A673 (cell line): ENCODE data around the gene KCNH8. TPM values are rescaled to one million over a fixed set of nuclear protein-coding genes. Genes with fewer than 3 reads are reported as not detected.

Experiments
- BruUV-seq: library from RNA; stranded (reverse); fragments of 400-500 nt; replicated peaks from 2 replicates; lab custom pipeline; 2021; lab: Mats Ljungman, UMichigan
- CTCF ChIA-PET: fragments of 300-600 bp; sonication (Branson Sonifier 250); formaldehyde crosslinking; loops from one replicate; lab custom pipeline; 2022; ENCODE audit warnings: antibody characterized with exemption; lab: Charles Lee
- POLR2A ChIA-PET: fragments of 300-600 bp; sonication (Branson Sonifier 250); formaldehyde crosslinking; loops from one replicate; lab custom pipeline; 2022; ENCODE audit warnings: antibody characterized with exemption; ENCODE audit not compliant: low non-redundant PET; lab: Charles Lee
- DNase-seq: peaks from one replicate; pipeline ENCODE4 v3.0.0-alpha.2; 2015; ENCODE audit warnings: low spot score
- H3K27ac ChIP-seq: fragments of 200-600 bp; sonication (generic); 2 replicates; pipeline ENCODE4 v1.5.1; 2016; ENCODE audit warnings: mixed run types, low read depth, mild to moderate bottlenecking, mixed read lengths, antibody characterized with exemption, low read length; ENCODE audit not compliant: poor library complexity, severe bottlenecking
- H3K27me3 ChIP-seq: fragments of 200-600 bp; sonication (generic); replicated peaks from 2 replicates; pipeline ENCODE4 v1.6.1; 2017; ENCODE audit warnings: mixed run types, low read depth, mild to moderate bottlenecking, mixed read lengths, antibody characterized with exemption, low read length; ENCODE audit not compliant: insufficient read depth, poor library complexity
- H3K36me3 ChIP-seq: fragments of 200-600 bp; sonication (generic); 2 replicates; pipeline ENCODE4 v1.6.1; 2016; ENCODE audit warnings: mixed run types, mild to moderate bottlenecking, mixed read lengths, antibody characterized with exemption, low read length; ENCODE audit not compliant: insufficient read depth, poor library complexity, severe bottlenecking
- H3K4me1 ChIP-seq: fragments of 200-600 bp; sonication (generic); 2 replicates; pipeline ENCODE4 v1.6.1; 2017; ENCODE audit warnings: mixed run types, mild to moderate bottlenecking, mixed read lengths, antibody characterized with exemption, low read length; ENCODE audit not compliant: insufficient read depth, poor library complexity, severe bottlenecking
- H3K4me3 ChIP-seq: fragments of 200-600 bp; sonication (generic); 2 replicates; pipeline ENCODE4 v1.5.1; 2016; ENCODE audit warnings: low read depth, mixed run types, mild to moderate bottlenecking, mixed read lengths, low read length; ENCODE audit not compliant: poor library complexity, severe bottlenecking
- H3K9me3 ChIP-seq: fragments of 200-600 bp; sonication (generic); 2 replicates; pipeline ENCODE4 v1.6.1; 2016; ENCODE audit warnings: mixed run types, low read depth, mild to moderate bottlenecking, mixed read lengths, antibody characterized with exemption, low read length; ENCODE audit not compliant: poor library complexity, severe bottlenecking
- CTCF ChIP-seq: fragments of 300-800, 200-600 bp; sonication (generic); conservative IDR thresholded peaks from 2 replicates; pipeline ENCODE4 v1.5.1; 2017; ENCODE audit warnings: low read depth, mild to moderate bottlenecking, antibody characterized with exemption, low read length, moderate library complexity, mixed read lengths
- EZH2 ChIP-seq: fragments of 200-600 bp; sonication (generic); IDR thresholded peaks from 2 replicates; pipeline ENCODE4 v1.6.1; 2017; ENCODE audit warnings: borderline replicate concordance, low read depth, mild to moderate bottlenecking, mixed read lengths, antibody characterized with exemption, low read length; ENCODE audit not compliant: poor library complexity, severe bottlenecking
- intact Hi-C: fragments of 100-400 bp; cut with micrococcal nuclease; formaldehyde crosslinking; loops from one replicate; pipeline ENCODE4 v1.10.0; 2022; ENCODE audit not compliant: unreplicated experiment
- total RNA-seq: library from RNA; stranded (reverse); gene quantifications from 2 replicates; pipeline ENCODE4 v1.2.3, GENCODE V29; 2021

KCNH8 gene
- total RNA-seq, 1 experiment from 2014 or later, result not detected

GRCh38 chr3:19539518-19540392 lies 391.4 kb downstream of the KCNH8 start:
- intact Hi-C loops, result loop anchor here (5.0 kb wide), 1 partner anchor 192 kb away; no protein-coding TSS in a partner anchor
- H3K27me3 ChIP-seq, result no peaks in the 10 kb centered on the region
- no peaks in the 10 kb centered on the region for H3K4me1 ChIP-seq
- H3K36me3 ChIP-seq, result no peaks in the 10 kb centered on the region
- no TSS peak for BruUV-seq
- POLR2A ChIA-PET, result no interaction called here
- no peaks in the 10 kb centered on the region for H3K9me3 ChIP-seq
- CTCF ChIA-PET, result no interaction called here
- no peak overlapping the region for H3K4me3 ChIP-seq
- TF ChIP-seq CTCF (no peak), EZH2 (no peak)
- no peak overlapping the region for H3K27ac ChIP-seq
- DNase-seq, result no peak

GRCh38 chr3:19540464-19540863 lies 392.2 kb downstream of the KCNH8 start:
- no peaks in the 10 kb centered on the region for H3K36me3 ChIP-seq
- no TSS peak for BruUV-seq
- H3K27ac ChIP-seq, result no peak overlapping the region
- no peaks in the 10 kb centered on the region for H3K27me3 ChIP-seq
- no peak for TF ChIP-seq CTCF
- no peak for TF ChIP-seq EZH2
- H3K9me3 ChIP-seq, result no peaks in the 10 kb centered on the region
- intact Hi-C loops, result loop anchor here (5.0 kb wide), 1 partner anchor 193 kb away; no protein-coding TSS in a partner anchor
- POLR2A ChIA-PET, result no interaction called here
- CTCF ChIA-PET, result no interaction called here
- DNase-seq, result no peak
- H3K4me1 ChIP-seq, result no peaks in the 10 kb centered on the region
- H3K4me3 ChIP-seq, result no peak overlapping the region

GRCh38 chr3:19541284-19541683 lies 393.0 kb downstream of the KCNH8 start:
- POLR2A ChIA-PET, result no interaction called here
- CTCF ChIA-PET, result no interaction called here
- TF ChIP-seq EZH2 (no peak), CTCF (no peak)
- BruUV-seq, result no TSS peak
- no peak overlapping the region for H3K4me3 ChIP-seq
- H3K27ac ChIP-seq, result no peak overlapping the region
- no peaks in the 10 kb centered on the region for H3K9me3 ChIP-seq
- H3K27me3 ChIP-seq, result no peaks in the 10 kb centered on the region
- no peaks in the 10 kb centered on the region for H3K36me3 ChIP-seq
- no peaks in the 10 kb centered on the region for H3K4me1 ChIP-seq
- intact Hi-C loops, result loop anchor here (5.0 kb wide), 1 partner anchor 194 kb away; no protein-coding TSS in a partner anchor
- DNase-seq, result no peak
